Mesendoderm (in vitro differentiated cells): ENCODE measurements around the gene RERG.

ENCODE experiments used
- DNase-seq: peaks from one replicate; pipeline ENCODE4 v3.0.0; 2013
- H2AK5ac ChIP-seq: 2 replicates; pipeline ENCODE4 v1.6.1; 2013; ENCODE audit warnings: low read length, inconsistent platforms
- H2BK120ac ChIP-seq: 2 replicates; pipeline ENCODE4 v1.6.1; 2013; ENCODE audit warnings: low read depth, mild to moderate bottlenecking, low read length, moderate library complexity, mixed read lengths
- H2BK15ac ChIP-seq: replicated peaks from 2 replicates; pipeline ENCODE4 v1.6.1; 2013; ENCODE audit warnings: low read depth, mild to moderate bottlenecking, moderate library complexity
- H2BK5ac ChIP-seq: 2 replicates; pipeline ENCODE4 v1.6.1; 2013; ENCODE audit warnings: low read length, inconsistent platforms
- H3K18ac ChIP-seq: 2 replicates; pipeline ENCODE4 v1.6.1; 2013; ENCODE audit warnings: mild to moderate bottlenecking, low read length, mixed read lengths
- H3K23ac ChIP-seq: one replicate; pipeline ENCODE4 v1.6.1; 2013; ENCODE audit warnings: low read length
- H3K27ac ChIP-seq: 2 replicates; pipeline ENCODE4 v1.5.1; 2013; ENCODE audit warnings: low read depth, mild to moderate bottlenecking, inconsistent platforms, low read length, moderate library complexity
- H3K27me3 ChIP-seq: 2 replicates; pipeline ENCODE4 v1.6.1; 2013; ENCODE audit warnings: low read length, control low read depth, mild to moderate bottlenecking, inconsistent platforms; ENCODE audit not compliant: insufficient read depth, poor library complexity
- H3K36me3 ChIP-seq: 2 replicates; pipeline ENCODE4 v1.6.1; 2013; ENCODE audit warnings: low read length, inconsistent platforms; ENCODE audit not compliant: control insufficient read depth, insufficient read depth
- H3K4ac ChIP-seq: one replicate; pipeline ENCODE4 v1.6.1; 2013; ENCODE audit warnings: low read depth, mild to moderate bottlenecking, low read length, moderate library complexity
- H3K4me1 ChIP-seq: 2 replicates; pipeline ENCODE4 v1.6.1; 2013; ENCODE audit warnings: low read depth, low read length, inconsistent platforms; ENCODE audit not compliant: control insufficient read depth
- H3K4me2 ChIP-seq: 2 replicates; pipeline ENCODE4 v1.6.1; 2013; ENCODE audit warnings: low read length
- H3K4me3 ChIP-seq: 2 replicates; pipeline ENCODE4 v1.5.1; 2013; ENCODE audit warnings: mild to moderate bottlenecking, low read length
- H3K56ac ChIP-seq: one replicate; pipeline ENCODE4 v1.6.1; 2013; ENCODE audit warnings: low read length
- H3K79me1 ChIP-seq: 2 replicates; pipeline ENCODE4 v1.6.1; 2013; ENCODE audit warnings: low read length, inconsistent platforms
- H3K79me2 ChIP-seq: 2 replicates; pipeline ENCODE4 v1.6.1; 2013; ENCODE audit warnings: mild to moderate bottlenecking, low read length; ENCODE audit not compliant: control insufficient read depth, insufficient read depth
- H3K9ac ChIP-seq: 2 replicates; pipeline ENCODE4 v1.6.1; 2013; ENCODE audit warnings: low read length, inconsistent platforms
- H4K5ac ChIP-seq: one replicate; pipeline ENCODE4 v1.6.1; 2013; ENCODE audit warnings: low read length
- H4K8ac ChIP-seq: one replicate; pipeline ENCODE4 v1.6.1; 2013; ENCODE audit warnings: low read depth, mild to moderate bottlenecking, control low read depth, low read length, moderate library complexity
- WGBS: extraction: QIAGEN DNeasy Blood & Tissue Kit; methylation state at CpG from one replicate; pipeline ENCODE4 v1.1.7; 2013; ENCODE audit warnings: low lambda C conversion rate, missing lambda C conversion rate; ENCODE audit not compliant: insufficient coverage; ENCODE audit errors: extremely low coverage; 5-methylcytosine and 5-hydroxymethylcytosine counted together

The RERG gene

GRCh38 chr12:15158083-15158482, 63.1 kb downstream of the RERG start:
- H3K79me2 ChIP-seq, result no peaks in the 10 kb centered on the region
- H3K56ac ChIP-seq, result no peak overlapping the region
- H3K4ac ChIP-seq, result no peak overlapping the region
- H4K5ac ChIP-seq, result no peak overlapping the region
- no peaks in the 10 kb centered on the region for H3K27me3 ChIP-seq
- H3K4me3 ChIP-seq, result no peak overlapping the region
- H2BK5ac ChIP-seq, result no peak overlapping the region
- no peak overlapping the region for H3K23ac ChIP-seq
- no peak overlapping the region for H3K9ac ChIP-seq
- peak overlapping the region; percentile 36 for H2BK15ac ChIP-seq
- no peak overlapping the region for H3K18ac ChIP-seq
- no peak overlapping the region for H2BK120ac ChIP-seq
- no peaks in the 10 kb centered on the region for H3K79me1 ChIP-seq
- H3K4me2 ChIP-seq, result no peak overlapping the region
- no peaks in the 10 kb centered on the region for H3K4me1 ChIP-seq
- no peak overlapping the region for H3K27ac ChIP-seq
- no peak overlapping the region for H2AK5ac ChIP-seq
- no CpG with 5 or more reads among the region's 3 CpGs for WGBS
- DNase-seq, result no peak
- H4K8ac ChIP-seq, result no peak overlapping the region
- no peaks in the 10 kb centered on the region for H3K36me3 ChIP-seq

DNA sequence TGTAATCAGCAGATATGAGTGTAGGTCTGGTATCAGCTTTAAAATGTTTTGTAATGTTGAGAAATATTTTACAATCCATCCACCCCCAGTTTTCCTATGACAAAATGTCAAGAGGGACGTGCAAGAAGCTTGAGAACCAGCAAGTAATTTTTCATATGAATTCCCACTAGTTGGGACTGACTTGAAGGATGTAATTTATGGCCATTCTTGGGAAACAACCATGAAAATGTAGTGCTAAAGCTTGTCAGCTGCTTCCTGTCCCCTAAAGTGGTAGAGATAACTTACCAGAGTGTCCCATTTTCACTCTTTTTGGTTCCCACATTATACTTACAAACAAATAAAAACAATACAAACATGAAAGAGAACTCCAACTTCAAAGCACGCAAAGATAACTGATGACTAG, 63.9 kb downstream of the RERG start:
- no peaks in the 10 kb centered on the region for H3K36me3 ChIP-seq
- no peaks in the 10 kb centered on the region for H3K79me1 ChIP-seq
- H3K79me2 ChIP-seq, result no peaks in the 10 kb centered on the region
- no peaks in the 10 kb centered on the region for H3K27me3 ChIP-seq
- no peak overlapping the region for H3K27ac ChIP-seq
- H4K8ac ChIP-seq, result no peak overlapping the region
- no peak overlapping the region for H3K23ac ChIP-seq
- no CpG with 5 or more reads among the region's 2 CpGs for WGBS
- no peak overlapping the region for H2BK5ac ChIP-seq
- H2BK15ac ChIP-seq, result no peak overlapping the region
- H3K4me3 ChIP-seq, result no peak overlapping the region
- H3K9ac ChIP-seq, result no peak overlapping the region
- DNase-seq, result no peak
- no peak overlapping the region for H3K4me2 ChIP-seq
- no peak overlapping the region for H4K5ac ChIP-seq
- H3K4ac ChIP-seq, result no peak overlapping the region
- no peak overlapping the region for H3K18ac ChIP-seq
- H2AK5ac ChIP-seq, result no peak overlapping the region
- no peaks in the 10 kb centered on the region for H3K4me1 ChIP-seq
- no peak overlapping the region for H2BK120ac ChIP-seq
- no peak overlapping the region for H3K56ac ChIP-seq

DNA sequence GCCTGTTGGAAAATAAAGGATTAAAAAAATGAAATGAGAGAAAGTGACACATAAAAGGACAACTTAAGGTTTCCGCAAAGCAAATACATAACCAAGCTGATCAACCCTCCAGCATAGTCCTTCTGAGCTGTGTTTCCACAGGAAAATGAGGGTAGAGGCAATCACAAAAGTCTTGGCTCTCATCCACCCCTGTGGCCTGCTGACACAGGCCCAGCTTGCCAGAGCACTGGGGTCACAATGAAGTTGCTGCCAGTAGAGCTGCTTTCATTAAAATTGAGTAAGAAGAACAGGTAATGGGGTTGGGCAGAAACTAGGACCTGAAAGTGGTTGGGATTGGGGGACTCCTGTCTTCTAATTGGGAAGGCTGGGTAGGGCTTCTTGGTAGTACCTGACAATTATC, 65.9 kb downstream of the RERG start:
- H3K27me3 ChIP-seq, result no peaks in the 10 kb centered on the region
- no peak overlapping the region for H3K9ac ChIP-seq

DNA sequence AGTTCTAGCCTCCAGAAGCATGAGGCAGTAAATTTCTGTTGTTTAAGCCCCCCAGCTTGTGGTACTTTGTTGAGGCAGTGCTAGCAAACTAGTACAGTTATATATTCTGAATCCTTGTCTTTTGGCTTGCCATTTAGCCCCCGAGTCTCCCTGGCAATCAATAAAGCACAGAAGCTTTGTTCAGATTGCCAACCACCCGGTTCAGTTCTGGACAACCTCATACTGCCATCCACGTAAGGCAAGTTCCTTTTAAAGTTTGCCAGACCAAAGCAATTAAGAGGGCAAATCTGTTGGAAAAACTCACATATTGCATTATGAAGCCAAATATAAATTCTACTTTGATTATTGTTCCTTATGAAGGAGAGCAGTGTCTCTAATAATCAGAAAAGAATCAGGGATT, 67.1 kb downstream of the RERG start:
- Histone ChIP-seq H2AK5ac (no peak overlapping the region), H3K4me1 (no peaks in the 10 kb centered on the region), H3K79me1 (no peaks in the 10 kb centered on the region), H3K36me3 (no peaks in the 10 kb centered on the region), H3K18ac (no peak overlapping the region), H3K27ac (no peak overlapping the region), H3K4me2 (no peak overlapping the region), H2BK15ac (no peak overlapping the region), H3K4me3 (no peak overlapping the region), H2BK120ac (no peak overlapping the region), H3K23ac (no peak overlapping the region), H2BK5ac (no peak overlapping the region), H3K9ac (no peak overlapping the region), H3K4ac (no peak overlapping the region), H4K8ac (no peak overlapping the region), H3K79me2 (no peaks in the 10 kb centered on the region), H3K56ac (no peak overlapping the region), H4K5ac (no peak overlapping the region), H3K27me3 (no peaks in the 10 kb centered on the region)
- DNase-seq, result no peak
- no CpG with 5 or more reads among the region's 3 CpGs for WGBS

More for the DNA sequence above, 65.9 kb downstream of the RERG start:
- WGBS, result no CpG with 5 or more reads among the region's 1 CpG
- no peak overlapping the region for H2AK5ac ChIP-seq
- no peak overlapping the region for H3K4me3 ChIP-seq
- no peak overlapping the region for H3K4ac ChIP-seq
- H3K4me2 ChIP-seq, result no peak overlapping the region
- no peak overlapping the region for H4K8ac ChIP-seq
- no peak for DNase-seq
- no peaks in the 10 kb centered on the region for H3K79me2 ChIP-seq
- H2BK120ac ChIP-seq, result no peak overlapping the region
- H3K18ac ChIP-seq, result no peak overlapping the region
- no peak overlapping the region for H2BK5ac ChIP-seq
- H3K4me1 ChIP-seq, result no peaks in the 10 kb centered on the region
- no peak overlapping the region for H2BK15ac ChIP-seq
- H3K56ac ChIP-seq, result no peak overlapping the region
- H3K27ac ChIP-seq, result no peak overlapping the region
- H3K36me3 ChIP-seq, result no peaks in the 10 kb centered on the region
- no peak overlapping the region for H4K5ac ChIP-seq
- H3K79me1 ChIP-seq, result no peaks in the 10 kb centered on the region
- H3K23ac ChIP-seq, result no peak overlapping the region

DNA sequence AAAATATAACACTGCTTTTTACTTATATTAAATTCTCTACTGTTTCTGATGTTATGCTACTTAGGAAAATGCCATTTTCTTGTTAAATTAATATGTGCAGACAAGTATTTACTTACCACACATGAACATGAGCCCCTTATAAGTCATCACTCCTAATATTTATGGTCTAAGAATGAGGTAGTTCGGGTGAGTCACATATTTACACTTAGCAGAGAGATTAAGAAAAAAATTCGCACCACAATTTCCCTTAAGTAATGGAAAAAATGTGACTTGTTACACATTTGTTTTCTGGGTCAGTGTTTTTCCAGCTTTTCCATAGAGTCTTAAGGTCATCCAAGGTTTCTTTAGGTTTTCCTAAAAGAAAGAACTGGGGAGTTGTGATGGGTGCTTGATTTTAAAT, 68.3 kb downstream of the RERG start:
- H3K27ac ChIP-seq, result no peak overlapping the region
- WGBS, result no CpG with 5 or more reads among the region's 2 CpGs
- no peaks in the 10 kb centered on the region for H3K27me3 ChIP-seq
- H3K79me2 ChIP-seq, result no peaks in the 10 kb centered on the region
- H3K36me3 ChIP-seq, result no peaks in the 10 kb centered on the region
- no peaks in the 10 kb centered on the region for H3K4me1 ChIP-seq
- H2BK120ac ChIP-seq, result no peak overlapping the region
- H3K4ac ChIP-seq, result no peak overlapping the region
- H3K79me1 ChIP-seq, result no peaks in the 10 kb centered on the region
- H3K56ac ChIP-seq, result no peak overlapping the region
- H3K4me2 ChIP-seq, result no peak overlapping the region
- no peak overlapping the region for H3K18ac ChIP-seq
- H3K23ac ChIP-seq, result no peak overlapping the region
- H4K5ac ChIP-seq, result no peak overlapping the region
- no peak for DNase-seq
- H3K4me3 ChIP-seq, result no peak overlapping the region
- no peak overlapping the region for H4K8ac ChIP-seq
- H2AK5ac ChIP-seq, result no peak overlapping the region
- H2BK5ac ChIP-seq, result no peak overlapping the region
- H3K9ac ChIP-seq, result no peak overlapping the region
- H2BK15ac ChIP-seq, result no peak overlapping the region

DNA sequence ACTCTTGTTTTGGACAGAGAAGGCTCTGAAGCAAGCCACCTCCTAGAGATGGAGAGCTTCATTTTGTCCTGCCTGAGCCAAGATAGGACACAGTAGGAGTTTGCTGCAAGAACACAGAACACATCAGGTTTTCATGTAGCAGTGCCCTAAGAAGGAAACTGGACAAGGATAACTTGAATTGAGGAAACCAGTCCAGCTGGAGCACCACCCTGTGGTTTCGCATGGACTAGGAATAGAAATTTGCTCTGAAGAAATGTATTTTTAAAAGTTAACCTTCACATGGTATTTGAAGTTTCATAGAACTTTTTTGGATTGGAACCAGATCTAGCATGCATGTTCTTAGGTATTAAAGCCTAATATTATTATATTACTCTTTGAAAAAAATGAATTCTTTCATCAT, 68.8 kb downstream of the RERG start:
- H3K4me1 ChIP-seq, result no peaks in the 10 kb centered on the region
- H3K27me3 ChIP-seq, result no peaks in the 10 kb centered on the region
- H2AK5ac ChIP-seq, result no peak overlapping the region
- DNase-seq, result no peak
- H2BK5ac ChIP-seq, result no peak overlapping the region
- H3K9ac ChIP-seq, result no peak overlapping the region
- H3K36me3 ChIP-seq, result no peaks in the 10 kb centered on the region
- H3K56ac ChIP-seq, result no peak overlapping the region
- no peak overlapping the region for H3K18ac ChIP-seq
- H4K5ac ChIP-seq, result no peak overlapping the region
- no peaks in the 10 kb centered on the region for H3K79me1 ChIP-seq
- no peak overlapping the region for H4K8ac ChIP-seq
- no peak overlapping the region for H3K4ac ChIP-seq
- no peak overlapping the region for H3K27ac ChIP-seq
- no peak overlapping the region for H3K4me3 ChIP-seq
- H2BK15ac ChIP-seq, result no peak overlapping the region
- H2BK120ac ChIP-seq, result no peak overlapping the region
- H3K4me2 ChIP-seq, result no peak overlapping the region
- H3K23ac ChIP-seq, result no peak overlapping the region
- WGBS, result no CpG with 5 or more reads among the region's 1 CpG
- H3K79me2 ChIP-seq, result no peaks in the 10 kb centered on the region
